ENCODE results near the gene MRPL1.
A peak's percentile ranks its signal among the peaks of the same experiment; 100 is the strongest.

MRPL1 gene

DNA sequence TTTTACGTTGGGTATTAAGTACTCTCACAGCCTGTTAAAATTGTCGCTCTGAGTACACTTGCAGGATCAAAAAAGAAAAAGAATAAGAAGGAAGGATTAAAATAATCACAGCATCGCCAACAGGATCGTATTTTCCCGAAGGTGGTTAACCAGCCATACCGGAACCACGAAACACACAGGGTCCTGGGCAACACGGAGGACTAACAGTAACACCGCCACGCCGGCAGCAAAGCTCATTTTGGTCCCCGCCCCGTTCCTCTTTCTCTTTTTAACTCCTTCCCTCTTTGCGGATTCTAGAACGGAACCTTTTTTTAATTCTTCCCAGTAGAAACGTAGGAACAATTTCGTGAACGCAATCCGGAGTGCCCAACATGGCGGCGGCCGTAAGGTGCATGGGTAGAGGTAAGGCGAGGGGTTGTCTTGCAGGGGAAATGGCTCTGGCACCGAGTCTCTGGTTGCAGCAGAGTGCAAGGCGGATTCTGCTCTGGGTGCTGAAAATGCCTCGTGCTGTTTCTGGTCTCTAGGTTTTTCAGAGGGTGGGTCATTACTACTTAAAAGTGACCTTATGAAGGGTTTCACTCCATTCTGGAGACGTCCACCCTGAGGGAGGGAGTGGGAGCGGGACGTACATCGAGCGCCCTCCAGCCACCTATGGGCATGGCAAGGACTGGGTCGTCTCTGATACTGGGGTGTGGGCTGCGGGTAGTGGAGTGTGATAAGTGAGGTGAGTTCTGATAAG, at the start of gene MRPL1:
MRPL1 (plus strand) TSS at position 353 of the 739 bp plus-strand sequence; CDS start at position 372, 19 bp downstream.
- no peaks in the 10 kb centered on the region for H3K9me3 ChIP-seq (ENCODE audit: insufficient read depth, low read length)
- TF ChIP-seq YY1 (IDR thresholded peaks at IDR 0.05; ENCODE audit: insufficient read depth, insufficient read length) (peak; percentile 91), SUZ12 (IDR thresholded peaks at IDR 0.05; ENCODE audit: extremely low read depth, insufficient read depth, insufficient read length) (no peak), ZNF274 (IDR thresholded peaks at IDR 0.05; ENCODE audit: low read depth, low read length) (no peak)
- peaks cover 20% of the 10 kb centered on the region for H3K36me3 ChIP-seq (ENCODE audit: insufficient read depth, insufficient read length, low read length)
- H3K9ac ChIP-seq (ENCODE audit: insufficient read length, low read depth): peak within 1 kb of the TSS; percentile 84
- DNase-seq (ENCODE audit: low read depth, low spot score): peak; percentile 74
- H3K4me3 ChIP-seq (ENCODE audit: insufficient read length, low read depth): peak within 1 kb of the TSS; percentile 78
- no peaks in the 10 kb centered on the region for H3K27me3 ChIP-seq (ENCODE audit: insufficient read depth, insufficient read length)
- no peaks in the 10 kb centered on the region for H3K4me1 ChIP-seq (ENCODE audit: insufficient read depth, insufficient read length)

DNA sequence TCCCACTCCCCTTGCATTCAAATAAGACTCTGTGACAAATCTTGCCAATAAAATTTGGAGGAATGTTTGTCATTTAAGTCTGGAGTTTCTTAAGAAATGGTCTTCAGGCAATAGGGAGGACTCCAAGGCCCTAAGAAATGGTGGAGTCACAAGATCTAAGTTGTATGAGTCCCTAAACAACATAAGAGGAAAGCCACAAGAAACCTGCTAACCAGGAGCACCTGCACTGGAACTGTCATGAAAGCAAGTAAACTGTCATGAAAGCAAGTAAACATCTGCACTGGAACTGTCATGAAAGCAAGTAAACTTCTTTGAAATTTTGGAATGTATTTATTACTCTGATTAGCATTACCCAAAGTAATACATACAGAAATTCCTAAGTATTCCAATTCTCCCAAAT, 47.0 kb upstream of the MRPL1 start:
- DNase-seq (ENCODE audit: low read depth, low spot score): no peak
- Histone ChIP-seq H3K9ac (ENCODE audit: insufficient read length, low read depth) (no peak overlapping the region), H3K27me3 (ENCODE audit: insufficient read depth, insufficient read length) (no peaks in the 10 kb centered on the region), H3K4me1 (ENCODE audit: insufficient read depth, insufficient read length) (no peaks in the 10 kb centered on the region), H3K4me3 (ENCODE audit: insufficient read length, low read depth) (no peak overlapping the region), H3K9me3 (ENCODE audit: insufficient read depth, low read length) (no peaks in the 10 kb centered on the region), H3K36me3 (ENCODE audit: insufficient read depth, insufficient read length, low read length) (no peaks in the 10 kb centered on the region)
- TF ChIP-seq SUZ12 (IDR thresholded peaks at IDR 0.05; ENCODE audit: extremely low read depth, insufficient read depth, insufficient read length): no peak
- no peak for TF ChIP-seq ZNF274 (IDR thresholded peaks at IDR 0.05; ENCODE audit: low read depth, low read length)
- no peak for TF ChIP-seq YY1 (IDR thresholded peaks at IDR 0.05; ENCODE audit: insufficient read depth, insufficient read length)

DNA sequence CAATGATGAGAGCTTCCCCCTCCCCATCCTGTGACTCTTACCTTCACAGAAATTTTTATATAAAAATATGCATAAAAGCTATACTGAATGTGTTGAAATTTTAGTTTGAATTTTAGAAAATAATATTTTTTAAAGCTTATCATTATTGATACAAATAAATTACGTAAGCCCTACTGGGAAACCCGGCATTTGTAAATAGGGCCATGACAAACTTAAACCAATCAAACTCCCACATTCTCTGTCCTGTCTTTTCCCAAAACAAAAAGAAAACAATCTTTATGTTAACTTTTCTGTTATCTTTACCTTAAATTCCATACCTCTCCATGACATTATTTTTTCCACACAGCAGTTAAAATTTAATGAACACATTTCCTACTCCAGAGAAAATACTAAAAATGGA, 46.1 kb upstream of the MRPL1 start:
- no peaks in the 10 kb centered on the region for H3K4me1 ChIP-seq (ENCODE audit: insufficient read depth, insufficient read length)
- no peaks in the 10 kb centered on the region for H3K9me3 ChIP-seq (ENCODE audit: insufficient read depth, low read length)
- H3K36me3 ChIP-seq (ENCODE audit: insufficient read depth, insufficient read length, low read length): no peaks in the 10 kb centered on the region
- no peak overlapping the region for H3K9ac ChIP-seq (ENCODE audit: insufficient read length, low read depth)
- H3K4me3 ChIP-seq (ENCODE audit: insufficient read length, low read depth): no peak overlapping the region
- H3K27me3 ChIP-seq (ENCODE audit: insufficient read depth, insufficient read length): no peaks in the 10 kb centered on the region
- no peak for DNase-seq (ENCODE audit: low read depth, low spot score)
- TF ChIP-seq ZNF274 (IDR thresholded peaks at IDR 0.05; ENCODE audit: low read depth, low read length) (no peak), YY1 (IDR thresholded peaks at IDR 0.05; ENCODE audit: insufficient read depth, insufficient read length) (no peak), SUZ12 (IDR thresholded peaks at IDR 0.05; ENCODE audit: extremely low read depth, insufficient read depth, insufficient read length) (no peak)

DNA sequence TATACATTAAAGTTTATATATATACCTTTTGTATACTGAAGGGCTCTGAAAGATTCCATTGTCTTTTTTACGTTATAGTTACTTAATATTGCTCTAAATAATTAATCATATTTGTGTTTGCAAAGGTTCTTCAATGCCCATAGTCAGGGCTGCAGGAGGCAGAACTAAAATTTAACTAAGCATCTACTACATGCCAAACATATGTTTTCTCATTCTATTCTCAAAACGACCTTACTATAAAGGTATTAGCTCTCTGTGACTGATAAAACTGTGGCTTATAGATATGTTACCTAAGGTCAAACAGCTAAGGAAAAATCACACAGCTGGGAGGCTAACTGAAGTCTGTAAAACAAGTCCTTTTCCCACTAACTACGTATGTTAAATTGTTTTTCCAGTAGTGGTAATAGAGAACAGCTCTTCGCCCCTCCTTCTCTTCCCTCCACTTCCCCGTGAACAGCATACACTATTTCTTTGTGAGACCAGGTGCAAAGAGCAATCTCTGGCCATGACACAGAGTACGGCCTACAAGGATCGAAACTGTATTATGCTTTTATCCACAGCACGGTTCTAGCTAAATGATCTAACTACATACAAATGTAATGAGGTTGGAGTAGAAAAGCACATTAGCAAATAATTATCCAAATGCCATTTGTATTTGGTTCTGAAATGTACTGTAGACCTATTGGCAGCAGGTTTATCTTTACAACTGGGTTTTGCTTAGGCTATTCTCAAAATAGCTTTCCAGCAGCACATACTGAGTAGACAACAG, 45.1 kb upstream of the MRPL1 start:
- Histone ChIP-seq H3K4me3 (ENCODE audit: insufficient read length, low read depth) (peak overlapping the region; percentile 72), H3K36me3 (ENCODE audit: insufficient read depth, insufficient read length, low read length) (no peaks in the 10 kb centered on the region), H3K9me3 (ENCODE audit: insufficient read depth, low read length) (no peaks in the 10 kb centered on the region), H3K27me3 (ENCODE audit: insufficient read depth, insufficient read length) (no peaks in the 10 kb centered on the region), H3K9ac (ENCODE audit: insufficient read length, low read depth) (no peak overlapping the region), H3K4me1 (ENCODE audit: insufficient read depth, insufficient read length) (no peaks in the 10 kb centered on the region)
- no peak for DNase-seq (ENCODE audit: low read depth, low spot score)
- TF ChIP-seq ZNF274 (IDR thresholded peaks at IDR 0.05; ENCODE audit: low read depth, low read length): no peak
- TF ChIP-seq YY1 (IDR thresholded peaks at IDR 0.05; ENCODE audit: insufficient read depth, insufficient read length): no peak
- TF ChIP-seq SUZ12 (IDR thresholded peaks at IDR 0.05; ENCODE audit: extremely low read depth, insufficient read depth, insufficient read length): no peak

DNA sequence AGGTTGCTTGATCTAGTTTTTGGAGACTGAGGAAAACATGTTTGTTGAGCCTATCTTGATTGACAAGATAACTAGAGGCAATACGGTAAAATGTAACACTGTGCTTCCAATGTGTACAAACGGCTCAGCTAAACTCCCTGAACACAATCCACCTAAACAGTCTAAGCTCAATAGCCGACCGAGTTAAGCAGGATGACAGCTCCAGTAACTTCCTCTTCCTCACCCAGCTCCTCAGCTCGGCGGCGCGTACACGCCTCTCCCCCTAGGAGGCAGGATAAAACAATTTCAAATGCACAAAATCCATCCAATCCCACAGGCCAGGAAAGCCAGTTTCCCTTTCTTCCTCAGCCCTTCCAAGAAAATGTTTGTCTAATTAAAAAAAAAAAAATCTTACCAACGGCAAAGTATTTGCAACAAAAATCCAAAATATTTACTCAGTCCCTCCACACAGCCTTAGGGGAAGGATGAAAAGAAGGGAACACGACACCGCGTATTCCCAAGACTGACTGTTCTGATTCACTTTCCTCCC, 44.5 kb upstream of the MRPL1 start:
- no peaks in the 10 kb centered on the region for H3K4me1 ChIP-seq (ENCODE audit: insufficient read depth, insufficient read length)
- no peaks in the 10 kb centered on the region for H3K27me3 ChIP-seq (ENCODE audit: insufficient read depth, insufficient read length)
- peak overlapping the region; percentile 86 for H3K9ac ChIP-seq (ENCODE audit: insufficient read length, low read depth)
- no peak for DNase-seq (ENCODE audit: low read depth, low spot score)
- no peaks in the 10 kb centered on the region for H3K9me3 ChIP-seq (ENCODE audit: insufficient read depth, low read length)
- H3K36me3 ChIP-seq (ENCODE audit: insufficient read depth, insufficient read length, low read length): no peaks in the 10 kb centered on the region
- peak overlapping the region; percentile 72 for H3K4me3 ChIP-seq (ENCODE audit: insufficient read length, low read depth)
- TF ChIP-seq SUZ12 (IDR thresholded peaks at IDR 0.05; ENCODE audit: extremely low read depth, insufficient read depth, insufficient read length): no peak
- no peak for TF ChIP-seq YY1 (IDR thresholded peaks at IDR 0.05; ENCODE audit: insufficient read depth, insufficient read length)
- TF ChIP-seq ZNF274 (IDR thresholded peaks at IDR 0.05; ENCODE audit: low read depth, low read length): no peak

DNA sequence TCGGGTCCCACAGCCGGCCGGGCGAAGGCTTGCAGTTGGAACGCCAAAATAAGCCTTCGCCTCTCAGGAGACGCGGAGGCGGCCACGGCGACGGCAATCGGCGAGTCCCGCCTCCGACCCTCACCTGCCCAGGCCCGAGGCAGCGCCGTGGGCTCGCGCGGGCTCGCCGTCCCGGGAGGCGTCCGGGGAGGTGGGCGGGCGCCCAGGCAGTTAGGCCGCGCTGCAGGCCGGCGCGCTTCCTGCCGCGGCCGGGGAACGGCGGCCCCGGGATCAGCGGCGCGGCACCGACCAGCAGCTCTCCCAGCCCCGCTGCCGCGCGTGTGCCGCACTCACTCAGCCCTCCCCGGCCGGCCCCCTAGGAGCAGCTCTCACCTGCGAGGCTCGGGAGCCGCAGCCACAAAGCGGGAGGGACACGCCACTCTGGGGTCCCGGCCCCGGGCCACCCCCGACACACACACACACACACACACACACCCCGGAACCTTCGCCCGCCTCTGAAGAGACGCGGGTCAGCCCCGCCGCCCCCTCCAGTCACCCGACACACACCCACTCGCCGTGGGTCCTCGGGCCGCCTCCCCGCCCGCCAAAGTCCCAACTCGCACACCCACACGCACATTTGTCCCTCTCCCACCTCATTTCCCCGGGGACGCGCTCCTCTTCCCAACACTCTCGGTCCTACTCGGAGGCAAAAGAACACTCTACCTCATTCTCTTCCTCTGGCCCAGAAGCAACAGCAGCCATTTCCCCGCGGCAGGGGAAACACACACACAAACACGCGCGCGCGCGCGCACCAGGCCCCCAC, 43.8 kb upstream of the MRPL1 start, which contains the start of gene CNOT6L:
CNOT6L (minus strand) TSS at position 767 of the 802 bp plus-strand sequence; CDS start at position 707, 60 bp downstream.
- H3K9ac ChIP-seq (ENCODE audit: insufficient read length, low read depth): peak within 1 kb of the TSS; percentile 86
- no peaks in the 10 kb centered on the region for H3K36me3 ChIP-seq (ENCODE audit: insufficient read depth, insufficient read length, low read length)
- no peaks in the 10 kb centered on the region for H3K9me3 ChIP-seq (ENCODE audit: insufficient read depth, low read length)
- no peak for DNase-seq (ENCODE audit: low read depth, low spot score)
- H3K27me3 ChIP-seq (ENCODE audit: insufficient read depth, insufficient read length): no peaks in the 10 kb centered on the region
- no peaks in the 10 kb centered on the region for H3K4me1 ChIP-seq (ENCODE audit: insufficient read depth, insufficient read length)
- TF ChIP-seq SUZ12 (IDR thresholded peaks at IDR 0.05; ENCODE audit: extremely low read depth, insufficient read depth, insufficient read length): no peak
- peak within 1 kb of the TSS; percentile 72 for H3K4me3 ChIP-seq (ENCODE audit: insufficient read length, low read depth)

Measured in NT2/D1 (cell line).